DOHH2 (cell line): ENCODE data around the gene EIF6.

Experiments
- H3F3A ChIP-seq: fragments of 200-600 bp; sonication (generic), shearing (Covaris generic); 2 replicates; pipeline ENCODE4 v1.6.0; 2016; ENCODE audit warnings: antibody characterized with exemption, mild to moderate bottlenecking; ENCODE audit not compliant: control insufficient read depth, insufficient read depth
- H3K27ac ChIP-seq: fragments of 200-600 bp; sonication (generic); 2 replicates; pipeline ENCODE4 v1.5.1; 2014; ENCODE audit warnings: low read depth, mild to moderate bottlenecking, low read length, moderate library complexity
- H3K27me3 ChIP-seq: fragments of 200-600 bp; sonication (generic); 2 replicates; pipeline ENCODE4 v1.6.1; 2014; ENCODE audit warnings: mild to moderate bottlenecking, low read length, mixed read lengths; ENCODE audit not compliant: control insufficient read depth
- H3K36me3 ChIP-seq: fragments of 200-600 bp; sonication (generic); 2 replicates; pipeline ENCODE4 v1.6.1; 2014; ENCODE audit warnings: mild to moderate bottlenecking, low read length, moderate library complexity, mixed read lengths; ENCODE audit not compliant: control insufficient read depth
- H3K4me1 ChIP-seq: fragments of 200-600 bp; sonication (generic); 2 replicates; pipeline ENCODE4 v1.6.1; 2014; ENCODE audit warnings: mild to moderate bottlenecking, low read length, mixed read lengths; ENCODE audit not compliant: control insufficient read depth
- H3K4me2 ChIP-seq: fragments of 200-600 bp; sonication (generic); 2 replicates; pipeline ENCODE4 v1.6.0; 2014; ENCODE audit warnings: mild to moderate bottlenecking, low read length, moderate library complexity
- H3K4me3 ChIP-seq: fragments of 200-600 bp; sonication (generic); 2 replicates; pipeline ENCODE4 v1.5.1; 2014; ENCODE audit warnings: mild to moderate bottlenecking, low read length, mixed read lengths
- H3K79me2 ChIP-seq: fragments of 200-600 bp; sonication (generic); 2 replicates; pipeline ENCODE4 v1.6.1; 2014; ENCODE audit warnings: mild to moderate bottlenecking, low read length, mixed read lengths; ENCODE audit not compliant: control insufficient read depth
- H3K9me2 ChIP-seq: fragments of 200-600 bp; sonication (generic); replicated peaks from 2 replicates; pipeline ENCODE4 v1.6.1; 2014; ENCODE audit warnings: mild to moderate bottlenecking, low read length, mixed read lengths; ENCODE audit not compliant: control insufficient read depth
- H3K9me3 ChIP-seq: fragments of 200-600 bp; sonication (generic); 2 replicates; pipeline ENCODE4 v1.6.1; 2014; ENCODE audit warnings: antibody characterized with exemption, low read length, mixed read lengths; ENCODE audit not compliant: control insufficient read depth, insufficient read depth
- H4K20me1 ChIP-seq: fragments of 200-600 bp; sonication (generic); 2 replicates; pipeline ENCODE4 v1.6.0; 2014; ENCODE audit warnings: low read depth, mild to moderate bottlenecking, antibody characterized with exemption, low read length, moderate library complexity; ENCODE audit not compliant: control insufficient read depth, insufficient read depth
- EZH2phosphoT487 ChIP-seq: fragments of 200-600 bp; sonication (generic); IDR thresholded peaks from 2 replicates; pipeline ENCODE4 v1.6.1; 2017; ENCODE audit warnings: borderline replicate concordance, mild to moderate bottlenecking, antibody characterized with exemption, low read length, moderate library complexity, mixed read lengths
- TF ChIP-seq, protein P1 (sequence below): fragments of 200-600 bp; sonication (generic); IDR thresholded peaks from one replicate; pipeline ENCODE4 v1.5.1; 2014; ENCODE audit warnings: antibody characterized with exemption, mild to moderate bottlenecking, low read depth, low read length; ENCODE audit not compliant: poor library complexity, severe bottlenecking

EIF6 gene

DNA sequence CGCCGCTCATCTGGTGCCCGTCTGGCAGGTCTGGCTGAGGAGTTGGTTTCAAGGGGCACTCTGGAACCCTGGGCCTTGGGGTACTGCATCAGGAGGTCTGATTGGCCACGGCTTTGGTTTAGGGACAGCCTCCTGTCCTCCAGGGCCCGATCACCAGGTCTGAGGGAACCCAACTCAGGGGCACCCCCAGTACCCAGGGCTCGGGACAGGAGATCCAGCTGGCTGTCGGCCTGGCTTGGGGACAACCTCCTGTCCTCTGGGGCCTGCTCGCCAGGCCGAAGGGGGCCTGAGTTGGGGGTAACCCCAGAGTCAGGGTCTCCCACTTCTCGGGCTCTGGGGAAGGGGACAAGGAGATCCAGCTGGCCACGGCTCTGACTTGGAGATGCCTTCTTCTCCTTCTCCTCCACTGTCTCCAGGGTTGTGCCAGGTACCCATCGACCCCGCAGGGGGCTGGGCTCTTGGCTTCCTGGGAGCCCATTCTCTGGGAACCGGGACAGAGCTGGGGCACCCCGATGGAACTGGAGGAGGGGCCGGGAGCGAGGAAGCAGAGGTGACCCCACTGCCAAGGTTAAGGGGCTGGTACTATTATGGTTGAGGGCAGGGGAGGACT lies 2.4 kb upstream of the EIF6 start:
- H3K27me3 ChIP-seq, result no peaks in the 10 kb centered on the region
- H3K79me2 ChIP-seq, result peaks cover 28% of the 10 kb centered on the region
- no peak overlapping the region for H3K4me3 ChIP-seq
- peaks cover 15% of the 10 kb centered on the region for H3K4me1 ChIP-seq
- H3F3A ChIP-seq, result 0 out of 2 replicates have a peak, but pooled peaks cover 5% of the 10 kb centered on the region
- peaks cover 4% of the 10 kb centered on the region; the same call in 1 of the 2 replicates for H4K20me1 ChIP-seq
- H3K9me3 ChIP-seq, result no peaks in the 10 kb centered on the region
- H3K4me2 ChIP-seq, result no peak overlapping the region
- TF ChIP-seq EZH2phosphoT487, result no peak
- TF ChIP-seq, protein P1, sequence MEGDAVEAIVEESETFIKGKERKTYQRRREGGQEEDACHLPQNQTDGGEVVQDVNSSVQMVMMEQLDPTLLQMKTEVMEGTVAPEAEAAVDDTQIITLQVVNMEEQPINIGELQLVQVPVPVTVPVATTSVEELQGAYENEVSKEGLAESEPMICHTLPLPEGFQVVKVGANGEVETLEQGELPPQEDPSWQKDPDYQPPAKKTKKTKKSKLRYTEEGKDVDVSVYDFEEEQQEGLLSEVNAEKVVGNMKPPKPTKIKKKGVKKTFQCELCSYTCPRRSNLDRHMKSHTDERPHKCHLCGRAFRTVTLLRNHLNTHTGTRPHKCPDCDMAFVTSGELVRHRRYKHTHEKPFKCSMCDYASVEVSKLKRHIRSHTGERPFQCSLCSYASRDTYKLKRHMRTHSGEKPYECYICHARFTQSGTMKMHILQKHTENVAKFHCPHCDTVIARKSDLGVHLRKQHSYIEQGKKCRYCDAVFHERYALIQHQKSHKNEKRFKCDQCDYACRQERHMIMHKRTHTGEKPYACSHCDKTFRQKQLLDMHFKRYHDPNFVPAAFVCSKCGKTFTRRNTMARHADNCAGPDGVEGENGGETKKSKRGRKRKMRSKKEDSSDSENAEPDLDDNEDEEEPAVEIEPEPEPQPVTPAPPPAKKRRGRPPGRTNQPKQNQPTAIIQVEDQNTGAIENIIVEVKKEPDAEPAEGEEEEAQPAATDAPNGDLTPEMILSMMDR, result no peak
- H3K9me2 ChIP-seq, result no peaks in the 10 kb centered on the region
- H3K36me3 ChIP-seq, result peaks cover 22% of the 10 kb centered on the region
- no peak overlapping the region for H3K27ac ChIP-seq

DNA sequence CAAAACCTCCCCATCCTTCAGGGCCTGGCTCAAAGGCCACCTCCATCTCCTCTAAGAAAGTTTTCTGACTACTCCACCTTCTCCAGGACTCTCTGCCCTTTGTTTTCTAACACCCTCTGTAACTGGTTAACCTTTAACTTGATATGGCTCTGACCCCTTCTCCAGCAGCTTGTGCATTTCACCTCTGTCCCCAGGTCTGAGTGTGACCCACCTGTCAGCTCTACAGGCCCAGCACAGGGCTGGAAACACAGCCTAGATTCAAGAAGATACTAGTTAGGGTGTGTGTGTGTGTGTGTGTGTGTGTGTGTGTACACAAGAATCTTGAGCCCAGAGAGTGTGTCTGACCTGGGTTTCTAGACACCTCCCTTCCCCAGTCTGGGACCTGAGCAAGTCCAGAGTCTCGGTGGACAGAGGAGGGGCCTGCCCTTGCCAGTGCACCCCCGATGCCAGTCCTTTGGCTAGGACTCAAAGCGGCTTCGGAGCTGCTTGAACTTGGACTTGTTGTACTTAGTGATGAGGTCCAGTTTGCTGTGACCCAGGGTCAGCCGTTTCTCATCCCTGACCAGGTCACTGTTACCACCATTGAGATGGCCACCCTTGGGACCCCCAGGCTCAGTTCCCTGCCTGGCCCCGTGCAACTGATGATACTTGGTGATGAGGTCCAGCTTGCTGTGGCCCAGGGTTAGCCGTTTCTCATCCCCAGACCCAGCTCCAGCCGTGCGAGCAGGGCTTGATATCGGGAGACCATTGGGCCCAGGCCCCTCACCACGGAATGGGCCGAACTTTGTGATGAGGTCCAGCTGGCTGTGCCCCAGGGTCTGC lies 1.7 kb upstream of the EIF6 start:
- Histone ChIP-seq H3K27me3 (no peaks in the 10 kb centered on the region), H3F3A (peaks cover 8% of the 10 kb centered on the region), H3K79me2 (peaks cover 35% of the 10 kb centered on the region), H3K27ac (no peak overlapping the region), H3K4me3 (no peak overlapping the region), H3K4me2 (no peak overlapping the region; the same call in 1 of the 2 replicates), H3K9me2 (no peaks in the 10 kb centered on the region), H4K20me1 (peaks cover 7% of the 10 kb centered on the region; the same call in 1 of the 2 replicates), H3K36me3 (peaks cover 29% of the 10 kb centered on the region), H3K4me1 (peaks cover 15% of the 10 kb centered on the region), H3K9me3 (no peaks in the 10 kb centered on the region)
- TF ChIP-seq, protein P1, result no peak
- TF ChIP-seq EZH2phosphoT487, result no peak

DNA sequence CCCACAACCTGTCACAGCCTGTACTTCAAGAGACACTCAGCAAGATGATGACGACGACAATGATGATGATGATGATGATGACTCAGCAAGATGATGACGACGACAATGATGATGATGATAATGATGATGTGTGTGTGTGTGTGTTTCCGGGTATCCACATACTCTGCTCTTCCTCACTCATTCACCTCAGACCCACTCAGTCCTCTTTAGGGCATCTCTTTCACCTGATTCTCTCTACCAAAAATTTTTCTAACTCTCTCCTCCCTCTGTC lies 1.2 kb upstream of the EIF6 start:
- no peaks in the 10 kb centered on the region for H3K9me3 ChIP-seq
- TF ChIP-seq EZH2phosphoT487, result no peak
- TF ChIP-seq, protein P1, result no peak
- no peaks in the 10 kb centered on the region for H3K9me2 ChIP-seq
- H3K27me3 ChIP-seq, result no peaks in the 10 kb centered on the region
- H3K27ac ChIP-seq, result no peak overlapping the region
- H3K4me2 ChIP-seq, result peak overlapping the region; percentile 79
- peaks cover 32% of the 10 kb centered on the region for H3K36me3 ChIP-seq
- H4K20me1 ChIP-seq, result peaks cover 7% of the 10 kb centered on the region; the same call in 1 of the 2 replicates
- peaks cover 15% of the 10 kb centered on the region for H3K4me1 ChIP-seq
- H3K4me3 ChIP-seq, result peak overlapping the region; percentile 94; the same call in 1 of the 2 replicates
- peaks cover 8% of the 10 kb centered on the region for H3F3A ChIP-seq
- H3K79me2 ChIP-seq, result peaks cover 39% of the 10 kb centered on the region
